Endothelial cell of umbilical vein (primary cell): ENCODE results near the gene SDHB. TPM values are rescaled to one million over a fixed set of nuclear protein-coding genes. Genes with fewer than 3 reads are reported as not detected.

Experiments used
- BruUV-seq: library from RNA; stranded (reverse); fragments of 400-500 nt; replicated peaks from 2 replicates; lab custom pipeline; 2021; lab: Mats Ljungman, UMichigan
- CTCF ChIA-PET: fragments of 300-600, 350-600 bp; sonication (Branson Sonifier 250); formaldehyde crosslinking; loops from one replicate; lab custom pipeline; 2021; ENCODE audit warnings: antibody characterized with exemption, inconsistent platforms; lab: Charles Lee
- POLR2A ChIA-PET: fragments of 300-600, 350-600 bp; sonication (Branson Sonifier 250); formaldehyde crosslinking; loops from one replicate; lab custom pipeline; 2021; ENCODE audit warnings: antibody characterized with exemption, inconsistent platforms; lab: Charles Lee
- DNase-seq: peaks from one replicate; pipeline ENCODE4 v3.0.0-alpha.2; 2011; ENCODE audit warnings: low read depth, low spot score
- FAIRE-seq: peaks from 2 replicates; lab custom pipeline; 2011; peaks lifted over from hg19 to GRCh38; lab: Jason Lieb, UNC
- H2AFZ ChIP-seq: 2 replicates; pipeline ENCODE4 v1.6.0; 2012; ENCODE audit warnings: low read depth, low read length, control low read depth, inconsistent platforms
- H3K27ac ChIP-seq: 2 replicates; pipeline ENCODE4 v1.5.1; 2011; ENCODE audit warnings: low read depth, mild to moderate bottlenecking, control low read depth, low read length, moderate library complexity; ENCODE audit not compliant: insufficient read depth
- H3K27me3 ChIP-seq, 2 experiments: 2 replicates each; pipeline versions ENCODE4 v1.6.0 to v1.6.1; 2011; ENCODE audit warnings: low read length in 2 of 2, mixed read lengths in 1 of 2; ENCODE audit not compliant: control insufficient read depth in 2 of 2, insufficient read depth in 2 of 2
- H3K36me3 ChIP-seq, 2 experiments: 2 replicates in 1 of 2; 3 replicates in 1 of 2; pipeline ENCODE4 v1.5.1; 2011; ENCODE audit warnings: low read length in 2 of 2, mild to moderate bottlenecking in 1 of 2, moderate library complexity in 1 of 2; ENCODE audit not compliant: control insufficient read depth in 2 of 2, insufficient read depth in 2 of 2; ENCODE audit errors: extremely low read depth in 1 of 2
- H3K4me1 ChIP-seq: 3 replicates; pipeline ENCODE4 v1.5.1; 2011; ENCODE audit warnings: mild to moderate bottlenecking, low read length; ENCODE audit not compliant: control insufficient read depth, insufficient read depth; ENCODE audit errors: extremely low read depth
- H3K4me2 ChIP-seq: 2 replicates; pipeline ENCODE4 v1.6.1; 2011; ENCODE audit warnings: low read length, control low read depth, mixed read lengths; ENCODE audit not compliant: insufficient read depth
- H3K4me3 ChIP-seq, 3 experiments: fragments of 200-600 bp in 1 of 3; sonication (generic), shearing (Covaris generic) in 1 of 3; replicated peaks in 1 of 3; 2 replicates each; pipeline ENCODE4 v1.5.1; 2011 to 2016; ENCODE audit warnings: control low read depth in 3 of 3, low read length in 3 of 3, mild to moderate bottlenecking in 2 of 3, inconsistent platforms in 1 of 3, low read depth in 1 of 3, moderate library complexity in 1 of 3; ENCODE audit not compliant: insufficient read depth in 1 of 3
- H3K79me2 ChIP-seq: 2 replicates; pipeline ENCODE4 v1.6.0; 2012; ENCODE audit warnings: low read length, inconsistent platforms; ENCODE audit not compliant: control insufficient read depth, insufficient read depth
- H3K9ac ChIP-seq: replicated peaks from 2 replicates; pipeline ENCODE3; 2011; ENCODE audit warnings: low read length, control low read depth; ENCODE audit not compliant: insufficient read depth; ENCODE audit errors: extremely low read depth
- H3K9me1 ChIP-seq: replicated peaks from 3 replicates; pipeline ENCODE4 v1.6.0; 2011; ENCODE audit warnings: mild to moderate bottlenecking, low read length; ENCODE audit not compliant: control insufficient read depth, insufficient read depth; ENCODE audit errors: extremely low read depth
- H3K9me3 ChIP-seq: replicated peaks from 2 replicates; pipeline ENCODE4 v1.5.1; 2012; ENCODE audit warnings: low read length, inconsistent platforms; ENCODE audit not compliant: control insufficient read depth, insufficient read depth
- H4K20me1 ChIP-seq: replicated peaks from 2 replicates; pipeline ENCODE3; 2011; ENCODE audit warnings: mild to moderate bottlenecking, low read length; ENCODE audit not compliant: control insufficient read depth, insufficient read depth; ENCODE audit errors: extremely low read depth
- EZH2 ChIP-seq: IDR thresholded peaks from 2 replicates; pipeline ENCODE4 v1.6.1; 2012; ENCODE audit warnings: borderline replicate concordance, low read depth, mild to moderate bottlenecking, moderate library complexity, low read length, inconsistent platforms; ENCODE audit not compliant: severe bottlenecking
- FOS ChIP-seq: IDR thresholded peaks from 2 replicates; pipeline ENCODE4 v1.6.1; 2011; ENCODE audit warnings: mild to moderate bottlenecking, low read length, moderate library complexity, borderline replicate concordance; ENCODE audit not compliant: insufficient read depth
- GATA2 ChIP-seq: IDR thresholded peaks from 2 replicates; pipeline ENCODE4 v1.7.0; 2011; ENCODE audit warnings: low read depth, mild to moderate bottlenecking, moderate library complexity, mixed read lengths, low read length; ENCODE audit not compliant: insufficient read length, insufficient read depth
- JUN ChIP-seq: IDR thresholded peaks from 2 replicates; pipeline ENCODE4 v1.6.1; 2011; ENCODE audit warnings: borderline replicate concordance, low read depth; ENCODE audit not compliant: insufficient read length, insufficient read depth
- MYC ChIP-seq: IDR thresholded peaks from one replicate; pipeline ENCODE4 v1.6.1; 2011; ENCODE audit warnings: mild to moderate bottlenecking, low read depth, low read length
- POLR2A ChIP-seq: IDR thresholded peaks from 2 replicates; pipeline ENCODE4 v1.6.1; 2012; ENCODE audit warnings: low read depth, mild to moderate bottlenecking, control low read depth, low read length
- POLR2AphosphoS5 ChIP-seq: IDR thresholded peaks from 2 replicates; pipeline ENCODE4 v1.6.1; 2012; ENCODE audit warnings: low read depth, mild to moderate bottlenecking, control low read depth, low read length, moderate library complexity; ENCODE audit not compliant: insufficient read depth
- dilution Hi-C: fragments of 300-500 bp; cut with MboI; formaldehyde crosslinking; loops from one replicate; pipeline ENCODE4 v1.15.0; 2019; ENCODE audit warnings: low sequenced_read_pairs; ENCODE audit not compliant: extremely low pct_ligation_motif_present
- intact Hi-C: fragments of 100-400 bp; cut with micrococcal nuclease; formaldehyde crosslinking; loops from one replicate; pipeline ENCODE4 v1.10.0; 2022
- polyA plus RNA-seq, 4 experiments: library from polyadenylated mRNA; depleted of rRNA in 3 of 4; stranded (reverse) in 3 of 4; unstranded in 1 of 4; fragments of >200 nt; gene quantifications; 2 replicates each; pipeline versions ENCODE4 v1.2.1 to v1.2.3, GENCODE V29; 2011 to 2012; ENCODE audit warnings: missing spikeins in 1 of 4
- total RNA-seq: library from RNA; stranded (reverse); gene quantifications from 2 replicates; pipeline ENCODE4 v1.2.3, GENCODE V29; 2021
- TF ChIP-seq, protein P1 (sequence below), 2 donors: IDR thresholded peaks; 1 replicate in 1 of 2; 2 replicates in 1 of 2; pipeline ENCODE4 v1.5.1; 2011; ENCODE audit warnings: low read length in 2 of 2, mild to moderate bottlenecking in 2 of 2, moderate library complexity in 2 of 2, control low read depth in 1 of 2, inconsistent platforms in 1 of 2, low read depth in 1 of 2; ENCODE audit not compliant: insufficient read depth in 1 of 2; ENCODE audit errors: extremely low read depth in 1 of 2
- TF ChIP-seq, protein P2 (sequence below): IDR thresholded peaks from 2 replicates; pipeline ENCODE4 v1.6.1; 2011; ENCODE audit not compliant: insufficient read depth, insufficient read length

Gene SDHB
- total and polyA plus RNA-seq, 2 donors (not counting 3 experiments of a cell fraction or from before 2014, with no cell fraction given), result 96.2 to 98.1 TPM

GRCh38 chr1:17045634-17046333, 8.0 kb downstream of the SDHB start:
- TF ChIP-seq, protein P1, sequence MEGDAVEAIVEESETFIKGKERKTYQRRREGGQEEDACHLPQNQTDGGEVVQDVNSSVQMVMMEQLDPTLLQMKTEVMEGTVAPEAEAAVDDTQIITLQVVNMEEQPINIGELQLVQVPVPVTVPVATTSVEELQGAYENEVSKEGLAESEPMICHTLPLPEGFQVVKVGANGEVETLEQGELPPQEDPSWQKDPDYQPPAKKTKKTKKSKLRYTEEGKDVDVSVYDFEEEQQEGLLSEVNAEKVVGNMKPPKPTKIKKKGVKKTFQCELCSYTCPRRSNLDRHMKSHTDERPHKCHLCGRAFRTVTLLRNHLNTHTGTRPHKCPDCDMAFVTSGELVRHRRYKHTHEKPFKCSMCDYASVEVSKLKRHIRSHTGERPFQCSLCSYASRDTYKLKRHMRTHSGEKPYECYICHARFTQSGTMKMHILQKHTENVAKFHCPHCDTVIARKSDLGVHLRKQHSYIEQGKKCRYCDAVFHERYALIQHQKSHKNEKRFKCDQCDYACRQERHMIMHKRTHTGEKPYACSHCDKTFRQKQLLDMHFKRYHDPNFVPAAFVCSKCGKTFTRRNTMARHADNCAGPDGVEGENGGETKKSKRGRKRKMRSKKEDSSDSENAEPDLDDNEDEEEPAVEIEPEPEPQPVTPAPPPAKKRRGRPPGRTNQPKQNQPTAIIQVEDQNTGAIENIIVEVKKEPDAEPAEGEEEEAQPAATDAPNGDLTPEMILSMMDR (IDR thresholded peaks at IDR 0.05; ENCODE audit: extremely low read depth in 1 of 2, insufficient read depth in 1 of 2, low read depth in 1 of 2, low read length in 2 of 2), result peak; percentile 51 to 58
- no peak for TF ChIP-seq POLR2A
- POLR2A ChIA-PET, result interaction anchor here (0.6 kb wide), 1 partner anchor 39 kb away, joined by 3 read pairs; no protein-coding TSS in a partner anchor
- Histone ChIP-seq H3K9me3 (no peaks in the 10 kb centered on the region), H3K36me3 (peaks cover 12 to 13% of the 10 kb centered on the region in 2 experiments), H3K27me3 (no peaks in the 10 kb centered on the region), H3K4me2 (peak overlapping the region; percentile 26), H3K79me2 (peaks cover 22% of the 10 kb centered on the region), H3K4me1 (peaks cover 3% of the 10 kb centered on the region), H2AFZ (no peak overlapping the region), H3K4me3 (no peak overlapping the region), H4K20me1 (no peaks in the 10 kb centered on the region), H3K9me1 (no peaks in the 10 kb centered on the region), H3K27ac (no peak overlapping the region), H3K9ac (peak overlapping the region; percentile 7)
- CTCF ChIA-PET, result interaction anchor here (0.7 to 5.5 kb wide), 16 partner anchors 13 to 425 kb away, joined by 3 to 85 read pairs (median 4); no protein-coding TSS in a partner anchor
- FAIRE-seq, result peak; percentile 78
- intact Hi-C loops, result loop anchor here (1.0 kb wide), 3 partner anchors 82 to 424 kb away; no protein-coding TSS in a partner anchor
- DNase-seq, result peak; percentile 60
- dilution Hi-C loops, result no loop called here
- no TSS peak for BruUV-seq

DNA sequence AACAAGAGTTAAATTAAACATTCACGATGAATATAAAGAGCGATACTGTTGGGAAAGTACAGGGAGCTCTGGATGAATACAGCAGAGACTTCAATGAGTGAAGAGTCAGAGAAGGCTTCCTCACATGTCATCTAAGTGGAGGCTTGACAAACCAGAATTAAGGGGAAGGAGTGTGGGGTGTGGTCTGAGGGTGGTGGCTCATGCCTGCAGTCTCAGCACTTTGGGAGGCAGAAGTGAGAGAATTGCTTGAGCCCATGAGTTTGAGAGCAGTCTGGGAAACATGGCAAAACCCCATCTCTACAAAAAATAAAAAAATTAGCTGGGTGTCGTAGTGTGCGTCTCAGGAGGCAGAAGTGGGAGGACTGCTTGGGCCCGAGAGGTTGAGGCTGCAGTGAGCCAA, 8.7 kb downstream of the SDHB start:
- Histone ChIP-seq H4K20me1 (no peaks in the 10 kb centered on the region), H3K4me2 (no peak overlapping the region), H2AFZ (no peak overlapping the region), H3K9me1 (no peaks in the 10 kb centered on the region), H3K27me3 (no peaks in the 10 kb centered on the region), H3K4me1 (peaks cover 3% of the 10 kb centered on the region), H3K9ac (no peak overlapping the region), H3K79me2 (peaks cover 23% of the 10 kb centered on the region), H3K27ac (no peak overlapping the region), H3K36me3 (peaks cover 11 to 12% of the 10 kb centered on the region in 2 experiments), H3K4me3 (no peak overlapping the region), H3K9me3 (no peaks in the 10 kb centered on the region)
- intact Hi-C loops, result no loop called here
- dilution Hi-C loops, result no loop called here
- no peak for DNase-seq
- FAIRE-seq, result no peak
- no peak for TF ChIP-seq JUN
- TF ChIP-seq FOS, result no peak
- TF ChIP-seq, protein P2, sequence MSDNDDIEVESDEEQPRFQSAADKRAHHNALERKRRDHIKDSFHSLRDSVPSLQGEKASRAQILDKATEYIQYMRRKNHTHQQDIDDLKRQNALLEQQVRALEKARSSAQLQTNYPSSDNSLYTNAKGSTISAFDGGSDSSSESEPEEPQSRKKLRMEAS, result no peak
- TF ChIP-seq POLR2A, result no peak
- TF ChIP-seq, protein P1 (IDR thresholded peaks at IDR 0.05; ENCODE audit: extremely low read depth in 1 of 2, insufficient read depth in 1 of 2, low read depth in 1 of 2, low read length in 2 of 2), result no peak
- no peak for TF ChIP-seq POLR2AphosphoS5
- TF ChIP-seq EZH2, result no peak
- no peak for TF ChIP-seq GATA2
- no peak for TF ChIP-seq MYC
- CTCF ChIA-PET, result interaction anchor here (1.0 to 5.5 kb wide), 6 partner anchors 12 to 95 kb away, joined by 3 to 85 read pairs (median 4); no protein-coding TSS in a partner anchor
- no TSS peak for BruUV-seq
- POLR2A ChIA-PET, result no interaction called here
